Psoas muscle (tissue), 8 donors: ENCODE measurements around the gene EBF3. TPM values are rescaled to one million over a fixed set of nuclear protein-coding genes. Genes with fewer than 3 reads are reported as not detected.
A peak's percentile ranks its signal among the peaks of the same experiment; 100 is the strongest.

Experiments
- ATAC-seq, 4 donors: fragments of 200-7000 bp; cut with Tn5 transposase; one replicate each; pipeline ENCODE4 v1.9.1; 2020; ENCODE audit warnings: moderate library complexity in 3 of 4, mild to moderate bottlenecking in 2 of 4
- DNase-seq, 2 donors: peaks; one replicate each; pipeline ENCODE4 v3.0.0-alpha.2; 2020
- H3K27ac ChIP-seq: fragments of 200-600 bp; one replicate; pipeline ENCODE4 v1.8.0; 2022
- H3K27me3 ChIP-seq, 3 donors: fragments of 200-600 bp in 1 of 3; one replicate each; pipeline versions ENCODE4 v1.6.1 to v1.8.0; 2013 to 2022; ENCODE audit warnings: low read length in 2 of 3, mild to moderate bottlenecking in 2 of 3, moderate library complexity in 1 of 3; ENCODE audit not compliant: insufficient read depth in 3 of 3
- H3K36me3 ChIP-seq, 2 donors: fragments of 200-600 bp in 1 of 2; one replicate each; pipeline versions ENCODE4 v1.6.1 to v1.8.0; 2013 to 2022; ENCODE audit warnings: low read depth in 1 of 2, mild to moderate bottlenecking in 1 of 2, moderate library complexity in 1 of 2; ENCODE audit not compliant: insufficient read depth in 1 of 2
- H3K4me1 ChIP-seq: fragments of 200-600 bp; one replicate; pipeline ENCODE4 v1.8.0; 2022
- H3K4me3 ChIP-seq: fragments of 200-600 bp; one replicate; pipeline ENCODE4 v1.8.0; 2022; ENCODE audit warnings: mild to moderate bottlenecking
- H3K9me3 ChIP-seq: fragments of 200-600 bp; one replicate; pipeline ENCODE4 v1.8.0; 2022
- CTCF ChIP-seq: fragments of 200-600 bp; IDR thresholded peaks from one replicate; pipeline ENCODE4 v1.8.0; 2022; ENCODE audit warnings: antibody characterized with exemption
- WGBS, 3 donors: extraction: QIAGEN DNeasy Blood & Tissue Kit; methylation state at CpG; one replicate each; pipeline versions ENCODE4 v1.1.6 to v1.1.7; 2013; 5-methylcytosine and 5-hydroxymethylcytosine counted together
- intact Hi-C, 2 donors: fragments of 100-400 bp; cut with DNase I; formaldehyde crosslinking; loops; one replicate each; pipeline versions ENCODE4 v1.11.0 to v1.14.2; 2022
- polyA plus RNA-seq, 3 donors: library from polyadenylated mRNA; stranded (reverse); fragments of 200-250 nt; gene quantifications; one replicate each; pipeline ENCODE4 v1.2.3, GENCODE V29; 2013
- total RNA-seq, 4 donors: library from RNA; stranded (reverse); fragmentation: NEBNext Ultra II Directional in 2 of 4; extraction: Animal tissue kit (Norgen Biotek cat#: 25700) in 2 of 4; gene quantifications; one replicate each; pipeline versions ENCODE4 v1.2.1 to v1.2.4, GENCODE V29; 2021 to 2023
- donor health status: healthy with polysubstance abuse.
- donor health status: DM: no; HTN: no; CAD: no; lungs with moderate emphysema.
- donor health status: Bipolar disorder and iron deficiency.
- donor health status: healthy.
- donor health status: DM: yes; HTN: yes; CAD: no.
- donor health status: DM: no; HTN: no; CAD: no.
- donor health status: DM: no; HTN: no; CAD: no.
- donor health status: DM: yes; HTN: yes; CAD: no.

The EBF3 gene
- total and polyA plus RNA-seq, 7 donors = 3.2 to 10.1 (median 5.2) TPM

GRCh38 chr10:129882291-129883010 lies 81.6 kb downstream of the EBF3 start:
- peaks cover 21% of the 10 kb centered on the region for H3K4me1 ChIP-seq
- H3K27ac ChIP-seq = no peak overlapping the region
- no peak for TF ChIP-seq CTCF
- H3K4me3 ChIP-seq = no peak overlapping the region
- ATAC-seq = no peak
- no peak for DNase-seq
- H3K36me3 ChIP-seq = no peaks in the 10 kb centered on the region
- H3K9me3 ChIP-seq = no peaks in the 10 kb centered on the region
- intact Hi-C loops = loop anchor here in 1 of 2 donors (2.0 to 10.0 kb wide), 2 partner anchors 20 to 252 kb away; partner anchors contain the start of gene GLRX3
- H3K27me3 ChIP-seq = no peaks in the 10 kb centered on the region
- WGBS, 3 donors = 74 to 84% (median 84%) methylated on average over 9 of the region's 9 CpGs

- TF ChIP-seq CTCF = no peak
- Histone ChIP-seq H3K27me3 (no peaks in the 10 kb centered on the region), H3K4me1 (peaks cover 21% of the 10 kb centered on the region), H3K36me3 (no peaks in the 10 kb centered on the region), H3K27ac (no peak overlapping the region), H3K9me3 (no peaks in the 10 kb centered on the region), H3K4me3 (no peak overlapping the region)
- DNase-seq = peak in 1 of 2 donors; percentile 32
- intact Hi-C loops = loop anchor here in 1 of 2 donors (2.0 to 10.0 kb wide), 2 partner anchors 19 to 253 kb away; partner anchors contain the start of gene GLRX3
- ATAC-seq = peak in 3 of 4 donors; percentile 31 to 54 (median 47)
- WGBS, 3 donors = 56 to 74% (median 62%) methylated on average over 6 of the region's 6 CpGs
Observed at GRCh38 chr10:129881641-129882040, 82.4 kb downstream of the EBF3 start.

- no peaks in the 10 kb centered on the region for H3K9me3 ChIP-seq
- peaks cover 21% of the 10 kb centered on the region for H3K4me1 ChIP-seq
- intact Hi-C loops = loop anchor here in 1 of 2 donors (10.0 kb wide), 1 partner anchor 254 kb away; the partner anchor contains the start of gene GLRX3
- no peak for TF ChIP-seq CTCF
- DNase-seq (peak in 1 of 2 donors; percentile 41), ATAC-seq (peak in 2 of 4 donors; percentile 23 to 35)
- no peak overlapping the region for H3K4me3 ChIP-seq
- H3K27ac ChIP-seq = no peak overlapping the region
- H3K27me3 ChIP-seq = no peaks in the 10 kb centered on the region
- 66 to 78% (median 77%) methylated on average over 8 of the region's 8 CpGs for WGBS, 3 donors
- no peaks in the 10 kb centered on the region for H3K36me3 ChIP-seq
Observed at GRCh38 chr10:129880191-129880870, 83.7 kb downstream of the EBF3 start.

- DNase-seq (peak in 1 of 2 donors; percentile 33), ATAC-seq (no peak)
- Histone ChIP-seq H3K27me3 (no peaks in the 10 kb centered on the region), H3K9me3 (no peaks in the 10 kb centered on the region), H3K4me3 (no peak overlapping the region), H3K4me1 (peaks cover 21% of the 10 kb centered on the region), H3K36me3 (no peaks in the 10 kb centered on the region), H3K27ac (no peak overlapping the region)
- 87 to 90% (median 88%) methylated on average over 14 of the region's 14 CpGs for WGBS, 3 donors
- TF ChIP-seq CTCF = no peak
- intact Hi-C loops = loop anchor here (5.0 to 10.0 kb wide), 2 partner anchors 88 to 255 kb away; partner anchors contain the start of gene GLRX3 (in 1 of the 2)
Observed at GRCh38 chr10:129879655-129880054, 84.4 kb downstream of the EBF3 start.
